Tibial artery (tissue), 4 donors: Measurements from ENCODE around the gene BTBD16.

Experiments used
- DNase-seq, 2 donors: peaks; one replicate each; pipeline ENCODE4 v3.0.0-alpha.2; 2019
- H3K27ac ChIP-seq, 2 donors: fragments of 200-600 bp; sonication (generic) in 1 of 2; 1 replicate in 1 of 2; 2 replicates in 1 of 2; pipeline ENCODE4 v1.5.1; 2018 to 2019; ENCODE audit warnings: mild to moderate bottlenecking in 1 of 2
- H3K27me3 ChIP-seq, 2 donors: fragments of 200-600 bp; sonication (generic) in 1 of 2; one replicate each; pipeline versions ENCODE4 v1.5.1 to v1.6.0; 2016 to 2019
- H3K36me3 ChIP-seq, 3 donors: fragments of 200-600 bp; sonication (generic) in 2 of 3; one replicate each; pipeline ENCODE4 v1.5.1; 2016 to 2019; ENCODE audit warnings: mild to moderate bottlenecking in 2 of 3
- H3K4me1 ChIP-seq, 4 donors: fragments of 200-600 bp; sonication (generic) in 2 of 4; 1 replicate in 3 of 4; 2 replicates in 1 of 4; pipeline ENCODE4 v1.5.1; 2016 to 2019
- H3K4me3 ChIP-seq, 2 donors: fragments of 200-600 bp; sonication (generic) in 1 of 2; 1 replicate in 1 of 2; 2 replicates in 1 of 2; pipeline ENCODE4 v1.5.1; 2018 to 2019; ENCODE audit warnings: mild to moderate bottlenecking in 2 of 2
- H3K9me3 ChIP-seq, 3 donors: fragments of 200-600 bp; sonication (generic) in 1 of 3; one replicate each; pipeline ENCODE4 v1.5.1; 2016 to 2019
- CTCF ChIP-seq, 2 experiments: fragments of 200-600 bp in 1 of 2; fragments of 450-650 bp in 1 of 2; IDR thresholded peaks; one replicate each; pipeline ENCODE4 v1.5.1; 2017 to 2019; ENCODE audit warnings: antibody characterized with exemption in 2 of 2, mild to moderate bottlenecking in 1 of 2, moderate library complexity in 1 of 2
- intact Hi-C: fragments of 100-400 bp; cut with DNase I; formaldehyde crosslinking; loops from one replicate; pipeline ENCODE4 v1.15.0; 2023; ENCODE audit warnings: low total_unique reads

Gene BTBD16

GRCh38 chr10:122282909-122283308, 11.8 kb downstream of the BTBD16 start:
- Histone ChIP-seq H3K27me3 (no peaks in the 10 kb centered on the region), H3K4me1 (peaks cover 0 to 31% (median 7%) of the 10 kb centered on the region in 4 donors), H3K27ac (peak overlapping the region; percentile 59 to 64), H3K36me3 (no peaks in the 10 kb centered on the region), H3K9me3 (no peaks in the 10 kb centered on the region), H3K4me3 (no peak overlapping the region)
- intact Hi-C loops: no loop called here
- DNase-seq: no peak
- no peak for TF ChIP-seq CTCF (IDR thresholded peaks at IDR 0.05)

DNA sequence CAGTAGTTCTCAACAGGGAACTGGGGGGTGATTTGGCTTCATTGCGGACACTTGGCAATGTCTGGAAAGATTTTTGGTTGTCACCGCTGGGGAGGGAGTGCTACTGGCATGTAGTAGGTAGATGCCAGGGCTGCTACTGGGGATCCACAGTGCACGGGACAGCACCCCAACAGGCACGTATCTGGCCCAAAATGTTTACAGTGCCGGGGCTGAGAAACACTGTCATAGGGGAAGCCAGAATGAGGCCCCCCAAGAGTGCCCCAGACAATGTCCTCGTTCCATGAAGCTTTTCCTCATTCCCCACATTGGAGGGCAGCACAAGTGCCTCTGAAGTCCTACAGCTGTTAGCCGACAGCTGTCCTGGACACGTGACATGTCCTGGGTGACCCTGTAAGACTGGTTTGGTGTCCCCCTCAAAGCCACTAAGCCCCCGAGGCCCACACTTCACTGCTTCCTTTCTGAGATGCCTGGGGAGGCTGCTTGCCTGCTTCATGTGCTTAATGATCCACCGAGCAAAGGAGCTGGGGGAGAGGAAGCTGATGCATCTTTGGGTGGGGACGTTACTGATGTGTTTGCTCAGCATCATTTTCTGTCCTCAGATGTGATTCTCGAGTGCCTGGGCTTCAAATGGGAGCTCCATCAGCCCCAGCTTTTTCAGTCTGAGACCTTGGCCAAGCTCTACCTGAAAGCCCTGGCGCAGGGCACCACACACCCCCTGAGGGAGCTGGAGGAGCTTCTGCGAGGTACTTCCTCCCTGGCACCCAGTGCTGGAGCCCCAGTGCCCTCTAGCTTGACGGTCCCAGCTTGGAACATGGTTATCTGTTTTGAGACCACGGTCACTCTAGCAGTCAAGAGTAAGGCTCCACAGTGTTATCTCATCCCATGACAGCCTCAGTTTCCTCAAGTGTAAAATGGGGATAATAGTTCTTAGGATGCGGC, 14.7 kb downstream of the BTBD16 start:
- no peaks in the 10 kb centered on the region for H3K36me3 ChIP-seq
- intact Hi-C loops: no loop called here
- H3K9me3 ChIP-seq: no peaks in the 10 kb centered on the region
- no peaks in the 10 kb centered on the region for H3K27me3 ChIP-seq
- no peak overlapping the region for H3K4me3 ChIP-seq
- no peak for DNase-seq
- no peak for TF ChIP-seq CTCF (IDR thresholded peaks at IDR 0.05)
- H3K4me1 ChIP-seq: peaks cover 0 to 32% (median 8%) of the 10 kb centered on the region in 4 donors
- peak overlapping the region in 1 of 2 donors; percentile 37 for H3K27ac ChIP-seq

GRCh38 chr10:122286867-122287266, 15.8 kb downstream of the BTBD16 start:
- no peak for TF ChIP-seq CTCF (IDR thresholded peaks at IDR 0.05)
- intact Hi-C loops: no loop called here
- Histone ChIP-seq H3K9me3 (no peaks in the 10 kb centered on the region), H3K27ac (peak overlapping the region; percentile 14 to 37), H3K36me3 (no peaks in the 10 kb centered on the region), H3K27me3 (no peaks in the 10 kb centered on the region), H3K4me3 (no peak overlapping the region), H3K4me1 (peaks cover 0 to 29% (median 8%) of the 10 kb centered on the region in 4 donors)
- peak in 1 of 2 donors; percentile 76 for DNase-seq

DNA sequence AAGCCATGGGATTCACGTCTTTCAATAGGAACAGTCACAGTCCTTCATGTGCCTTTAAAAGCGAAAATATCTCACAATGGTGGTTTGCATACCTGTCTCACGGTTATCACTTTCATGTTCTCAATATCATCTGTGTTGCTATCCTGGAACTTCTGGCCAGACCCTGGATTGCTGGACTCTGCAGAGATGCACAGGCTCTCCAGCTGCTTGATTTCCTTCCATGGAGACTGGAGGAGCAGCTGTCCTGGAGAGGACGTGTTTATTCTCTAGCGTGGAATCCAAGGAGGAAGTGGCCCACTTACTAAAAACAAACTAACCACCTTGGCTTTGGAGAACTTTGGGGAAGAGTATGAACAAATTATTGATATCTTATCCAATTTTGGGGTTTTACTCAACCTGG, 16.5 kb downstream of the BTBD16 start:
- no peak overlapping the region for H3K4me3 ChIP-seq
- H3K27me3 ChIP-seq: no peaks in the 10 kb centered on the region
- H3K4me1 ChIP-seq: peaks cover 0 to 22% (median 6%) of the 10 kb centered on the region in 4 donors
- intact Hi-C loops: no loop called here
- DNase-seq: no peak
- no peak for TF ChIP-seq CTCF (IDR thresholded peaks at IDR 0.05)
- peak overlapping the region in 1 of 2 donors; percentile 37 for H3K27ac ChIP-seq
- H3K9me3 ChIP-seq: no peaks in the 10 kb centered on the region
- no peaks in the 10 kb centered on the region for H3K36me3 ChIP-seq

DNA sequence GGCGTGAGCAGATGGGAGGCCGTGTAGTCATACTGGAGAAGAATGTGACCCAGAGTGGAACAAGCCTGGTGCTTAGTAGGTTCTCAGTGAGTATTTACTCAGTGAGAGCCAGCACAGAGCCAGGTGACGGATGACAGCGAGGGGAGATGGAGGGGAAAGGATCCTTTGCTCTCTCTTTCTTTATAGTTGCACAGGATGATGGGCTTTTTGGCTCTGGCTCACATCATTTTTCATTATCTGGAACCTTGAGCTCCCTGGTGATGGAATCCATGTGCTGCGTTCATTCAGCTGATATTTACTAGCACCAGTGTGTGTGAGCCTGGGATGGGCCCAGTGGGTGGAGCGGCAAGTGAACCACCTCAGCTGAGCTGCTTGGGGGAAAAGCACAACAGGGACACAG, 17.2 kb downstream of the BTBD16 start:
- no peaks in the 10 kb centered on the region for H3K9me3 ChIP-seq
- no peak for DNase-seq
- no peak overlapping the region for H3K27ac ChIP-seq
- no peaks in the 10 kb centered on the region for H3K27me3 ChIP-seq
- H3K4me3 ChIP-seq: no peak overlapping the region
- H3K4me1 ChIP-seq: peaks cover 0 to 21% (median 6%) of the 10 kb centered on the region in 4 donors
- no peaks in the 10 kb centered on the region for H3K36me3 ChIP-seq
- no peak for TF ChIP-seq CTCF (IDR thresholded peaks at IDR 0.05)
- intact Hi-C loops: no loop called here
